SJCRH30 (cell line): ENCODE data around the gene RIPOR2. TPM values are rescaled to one million over a fixed set of nuclear protein-coding genes. Genes with fewer than 3 reads are reported as not detected.

Experiments
- DNase-seq, 2 experiments: peaks; one replicate each; pipeline ENCODE4 v3.0.0-alpha.2; 2015 to 2020
- H3K27ac ChIP-seq: fragments of 250-450 bp; sonication (Bioruptor Pico); 2 replicates; pipeline ENCODE4 v1.5.1; 2020; ENCODE audit warnings: mild to moderate bottlenecking, moderate library complexity
- H3K27me3 ChIP-seq: fragments of 250-450 bp; sonication (Bioruptor Pico); 2 replicates; pipeline ENCODE4 v1.5.1; 2020; ENCODE audit warnings: mild to moderate bottlenecking, moderate library complexity
- H3K36me3 ChIP-seq: fragments of 250-450 bp; sonication (Bioruptor Pico); 2 replicates; pipeline ENCODE4 v1.5.1; 2020; ENCODE audit warnings: mild to moderate bottlenecking, moderate library complexity
- H3K4me1 ChIP-seq: fragments of 250-450 bp; sonication (Bioruptor Pico); 2 replicates; pipeline ENCODE4 v1.5.1; 2020; ENCODE audit warnings: mild to moderate bottlenecking, moderate library complexity
- H3K4me3 ChIP-seq: fragments of 250-450 bp; sonication (Bioruptor Pico); 2 replicates; pipeline ENCODE4 v1.5.1; 2020; ENCODE audit warnings: mild to moderate bottlenecking, moderate library complexity
- H3K9me3 ChIP-seq: fragments of 250-450 bp; sonication (Bioruptor Pico); replicated peaks from 2 replicates; pipeline ENCODE4 v1.5.1; 2020; ENCODE audit warnings: mild to moderate bottlenecking, moderate library complexity
- total RNA-seq: library from RNA; depleted of rRNA; stranded (reverse); fragments of >200 nt; shearing (Covaris generic); gene quantifications from 2 replicates; pipeline ENCODE4 v1.2.3, GENCODE V29; 2014

Gene RIPOR2
- total RNA-seq, 1 experiment from 2014 or later, result 3.9 TPM

GRCh38 chr6:24797596-24798216 lies 138.1 kb downstream of the RIPOR2 start:
- H3K36me3 ChIP-seq, result no peaks in the 10 kb centered on the region
- no peaks in the 10 kb centered on the region for H3K9me3 ChIP-seq
- no peaks in the 10 kb centered on the region for H3K27me3 ChIP-seq
- no peak for DNase-seq
- no peaks in the 10 kb centered on the region for H3K4me1 ChIP-seq
- H3K27ac ChIP-seq, result no peak overlapping the region
- H3K4me3 ChIP-seq, result no peak overlapping the region

GRCh38 chr6:24796616-24797290 lies 139.0 kb downstream of the RIPOR2 start:
- Histone ChIP-seq H3K27ac (no peak overlapping the region), H3K4me3 (no peak overlapping the region), H3K36me3 (no peaks in the 10 kb centered on the region), H3K9me3 (no peaks in the 10 kb centered on the region), H3K27me3 (no peaks in the 10 kb centered on the region), H3K4me1 (no peaks in the 10 kb centered on the region)
- DNase-seq, result no peak

- no peaks in the 10 kb centered on the region for H3K27me3 ChIP-seq
- DNase-seq, result no peak
- no peaks in the 10 kb centered on the region for H3K36me3 ChIP-seq
These were observed 140.7 kb downstream of the RIPOR2 start for GRCh38 chr6:24795106-24795505.

GRCh38 chr6:24788031-24788665 lies 147.6 kb downstream of the RIPOR2 start:
- no peaks in the 10 kb centered on the region for H3K4me1 ChIP-seq
- H3K27me3 ChIP-seq, result no peaks in the 10 kb centered on the region
- no peak overlapping the region for H3K4me3 ChIP-seq
- H3K27ac ChIP-seq, result no peak overlapping the region
- H3K36me3 ChIP-seq, result peaks cover 40% of the 10 kb centered on the region
- no peaks in the 10 kb centered on the region for H3K9me3 ChIP-seq
- DNase-seq, result no peak

More at GRCh38 chr6:24795106-24795505, 140.7 kb downstream of the RIPOR2 start:
- Histone ChIP-seq H3K9me3 (no peaks in the 10 kb centered on the region), H3K27ac (no peak overlapping the region), H3K4me1 (no peaks in the 10 kb centered on the region), H3K4me3 (no peak overlapping the region)

- Histone ChIP-seq H3K36me3 (peaks cover 61% of the 10 kb centered on the region), H3K4me1 (no peaks in the 10 kb centered on the region), H3K9me3 (no peaks in the 10 kb centered on the region), H3K27me3 (no peaks in the 10 kb centered on the region), H3K27ac (no peak overlapping the region), H3K4me3 (no peak overlapping the region)
- DNase-seq, result no peak
These were observed 155.6 kb downstream of the RIPOR2 start for GRCh38 chr6:24780206-24780605.

- Histone ChIP-seq H3K36me3 (peaks cover 54% of the 10 kb centered on the region), H3K4me1 (no peaks in the 10 kb centered on the region), H3K27me3 (no peaks in the 10 kb centered on the region), H3K27ac (no peak overlapping the region), H3K4me3 (no peak overlapping the region), H3K9me3 (no peaks in the 10 kb centered on the region)
- DNase-seq, result no peak
These were observed 156.2 kb downstream of the RIPOR2 start for GRCh38 chr6:24779416-24780016.

GRCh38 chr6:24778878-24779277 lies 156.9 kb downstream of the RIPOR2 start:
- Histone ChIP-seq H3K36me3 (peaks cover 48% of the 10 kb centered on the region), H3K9me3 (no peaks in the 10 kb centered on the region), H3K4me1 (no peaks in the 10 kb centered on the region), H3K4me3 (no peak overlapping the region), H3K27ac (no peak overlapping the region), H3K27me3 (no peaks in the 10 kb centered on the region)
- DNase-seq, result no peak

- DNase-seq, result no peak
- no peak overlapping the region for H3K4me3 ChIP-seq
- no peaks in the 10 kb centered on the region for H3K9me3 ChIP-seq
- no peak overlapping the region for H3K27ac ChIP-seq
- H3K36me3 ChIP-seq, result peaks cover 44% of the 10 kb centered on the region
- H3K4me1 ChIP-seq, result no peaks in the 10 kb centered on the region
- no peaks in the 10 kb centered on the region for H3K27me3 ChIP-seq
These were observed 157.6 kb downstream of the RIPOR2 start for GRCh38 chr6:24778121-24778520.

GRCh38 chr6:24777227-24777626 lies 158.5 kb downstream of the RIPOR2 start:
- DNase-seq, result no peak
- H3K36me3 ChIP-seq, result peaks cover 35% of the 10 kb centered on the region
- no peaks in the 10 kb centered on the region for H3K9me3 ChIP-seq
- H3K4me1 ChIP-seq, result no peaks in the 10 kb centered on the region
- no peak overlapping the region for H3K27ac ChIP-seq
- no peaks in the 10 kb centered on the region for H3K27me3 ChIP-seq
- peak overlapping the region; percentile 83 for H3K4me3 ChIP-seq

- no peaks in the 10 kb centered on the region for H3K4me1 ChIP-seq
- H3K4me3 ChIP-seq, result peak overlapping the region; percentile 83
- H3K27ac ChIP-seq, result peak overlapping the region; percentile 96
- no peaks in the 10 kb centered on the region for H3K27me3 ChIP-seq
- peaks cover 23% of the 10 kb centered on the region for H3K36me3 ChIP-seq
- H3K9me3 ChIP-seq, result no peaks in the 10 kb centered on the region
- no peak for DNase-seq
These were observed 160.2 kb downstream of the RIPOR2 start for GRCh38 chr6:24775520-24776058.

GRCh38 chr6:24774696-24775519 lies 160.9 kb downstream of the RIPOR2 start, which contains the start of gene GMNN:
TSS of gene GMNN (plus strand) at chr6:24774937. CDS start at chr6:24777247, 2,310 bp downstream.
- DNase-seq, result peak; percentile 93 to 94
- H3K9me3 ChIP-seq, result no peaks in the 10 kb centered on the region

GRCh38 chr6:24768361-24768760 lies 167.4 kb downstream of the RIPOR2 start:
- H3K36me3 ChIP-seq, result no peaks in the 10 kb centered on the region
- H3K27me3 ChIP-seq, result no peaks in the 10 kb centered on the region
- H3K9me3 ChIP-seq, result no peaks in the 10 kb centered on the region
- H3K4me3 ChIP-seq, result no peak overlapping the region
- H3K27ac ChIP-seq, result no peak overlapping the region
- DNase-seq, result no peak
- H3K4me1 ChIP-seq, result no peaks in the 10 kb centered on the region

More at GRCh38 chr6:24774696-24775519, 160.9 kb downstream of the RIPOR2 start, which contains the start of gene GMNN:
- H3K36me3 ChIP-seq, result peaks cover 16% of the 10 kb centered on the region
- no peaks in the 10 kb centered on the region for H3K4me1 ChIP-seq
- peak within 1 kb of the TSS; percentile 96 for H3K27ac ChIP-seq
- peak within 1 kb of the TSS; percentile 83 for H3K4me3 ChIP-seq
- H3K27me3 ChIP-seq, result no peaks in the 10 kb centered on the region

- Histone ChIP-seq H3K27ac (no peak overlapping the region), H3K9me3 (no peaks in the 10 kb centered on the region), H3K36me3 (no peaks in the 10 kb centered on the region), H3K4me3 (no peak overlapping the region), H3K4me1 (no peaks in the 10 kb centered on the region), H3K27me3 (no peaks in the 10 kb centered on the region)
- peak in 1 of 2 experiments; percentile 6 for DNase-seq
These were observed 168.9 kb downstream of the RIPOR2 start for GRCh38 chr6:24766680-24767462.
